GM18517 (cell line): ENCODE data around the gene LONP2.
A peak's percentile ranks its signal among the peaks of the same experiment; 100 is the strongest.
"Not testable (repeated sequence)": the region's sequence is repeated elsewhere in the genome, so short reads cannot be mapped to it uniquely, and the experiment has no call there.

Experiments
- ATAC-seq: cut with Tn5 transposase; IDR thresholded peaks from one replicate; pipeline ENCODE4 v1.9.1; 2021; ENCODE audit warnings: mild to moderate bottlenecking, moderate library complexity; ENCODE audit not compliant: unreplicated experiment

Gene LONP2

GRCh38 chr16:48235058-48235555 lies 9.0 kb upstream of the LONP2 start:
- no peak for ATAC-seq

DNA sequence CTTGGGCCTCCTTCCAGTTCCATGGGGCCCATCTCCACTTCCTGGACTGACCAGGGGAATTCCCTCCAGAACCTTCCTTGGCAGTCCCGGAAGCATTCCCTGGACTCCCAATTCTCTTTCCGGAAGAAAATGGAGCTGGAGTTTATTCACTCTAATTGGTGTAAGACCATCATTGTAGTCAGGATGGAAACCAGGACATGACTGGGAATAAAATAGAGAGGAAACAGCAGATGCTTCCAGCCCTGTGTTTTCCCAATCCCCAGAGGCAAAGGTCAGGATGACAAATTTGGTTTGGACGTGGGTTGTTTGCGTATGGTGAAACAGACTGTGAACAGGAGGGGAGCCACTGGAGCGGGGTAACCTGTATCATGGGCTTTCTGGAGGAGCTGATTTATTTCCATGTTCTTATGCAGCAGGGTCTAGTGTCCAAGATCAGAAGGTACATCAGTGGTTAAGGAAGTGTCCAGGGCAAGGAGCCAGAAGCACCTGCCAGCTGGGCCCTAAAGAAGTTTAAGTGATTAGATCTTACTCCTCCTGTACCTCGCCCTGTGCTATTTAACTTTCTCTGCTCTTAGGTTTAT lies 8.5 kb upstream of the LONP2 start:
- ATAC-seq = no peak

DNA sequence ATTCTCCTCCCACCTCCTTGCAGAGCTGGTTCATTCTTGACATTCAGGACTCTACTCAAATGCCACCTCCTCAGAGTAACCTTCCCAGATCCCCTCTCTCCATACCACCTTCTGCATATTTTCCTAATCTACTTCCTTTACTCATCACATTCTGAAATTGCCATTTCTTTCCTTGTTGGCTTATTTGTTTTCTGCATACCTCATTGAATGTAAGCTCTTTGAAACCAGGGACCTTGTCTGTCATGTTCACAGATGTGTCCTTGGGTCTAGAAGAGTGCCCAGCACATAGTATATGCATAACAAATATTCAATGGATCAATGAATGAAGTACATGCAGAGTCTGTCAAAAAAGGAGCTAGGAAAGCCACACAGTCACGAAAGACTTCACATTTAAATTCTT lies 7.8 kb upstream of the LONP2 start:
- ATAC-seq = no peak

DNA sequence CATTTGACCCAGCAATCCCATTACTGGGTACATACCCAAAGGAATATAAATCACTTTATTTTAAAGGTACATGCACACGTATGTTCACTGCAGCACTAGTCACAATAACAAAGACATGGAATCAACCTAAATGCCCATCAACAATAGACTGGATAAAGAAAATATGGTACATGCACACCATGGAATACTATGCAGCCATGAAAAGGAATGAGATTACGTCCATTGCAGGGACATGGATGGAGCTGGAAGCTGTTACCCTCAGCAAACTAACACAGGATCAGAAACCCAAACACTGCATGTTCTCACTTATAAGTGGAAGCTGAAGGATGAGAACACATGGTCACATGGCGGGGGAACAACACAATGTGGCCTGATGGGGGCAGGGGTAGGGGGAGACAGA lies 4.0 kb upstream of the LONP2 start:
- not testable (repeated sequence) for ATAC-seq

- peak; percentile 18 for ATAC-seq
Observed at GRCh38 chr16:48244863-48245195, 729 bp downstream of the LONP2 start.

GRCh38 chr16:48246066-48246465 lies 2.0 kb downstream of the LONP2 start:
- ATAC-seq = no peak

DNA sequence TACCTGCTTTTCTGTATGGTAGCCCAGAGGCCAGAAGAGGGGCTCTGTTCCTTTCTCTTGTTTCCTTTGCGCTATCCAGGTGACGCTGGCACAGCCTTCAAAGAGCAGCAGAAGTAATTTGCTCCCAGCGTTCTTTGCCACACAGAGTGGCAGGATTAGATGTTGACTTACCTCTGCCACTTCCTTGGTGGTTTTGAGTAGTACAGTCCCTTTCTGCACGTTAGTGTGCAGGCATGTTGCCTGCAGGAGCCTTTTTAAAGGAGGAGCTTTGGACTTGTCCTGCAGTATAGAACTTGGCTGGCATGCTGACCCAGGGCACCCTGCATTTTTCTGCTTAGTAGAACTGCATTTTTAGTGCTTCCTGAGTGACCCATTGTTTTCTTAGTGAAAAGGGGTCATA lies 3.2 kb downstream of the LONP2 start, which contains the start of gene ABCC11:
ABCC11 (minus strand) TSS at position 229 of the 400 bp plus-strand sequence. CDS start 15,618 bp downstream, outside the sequence.
- no peak for ATAC-seq

DNA sequence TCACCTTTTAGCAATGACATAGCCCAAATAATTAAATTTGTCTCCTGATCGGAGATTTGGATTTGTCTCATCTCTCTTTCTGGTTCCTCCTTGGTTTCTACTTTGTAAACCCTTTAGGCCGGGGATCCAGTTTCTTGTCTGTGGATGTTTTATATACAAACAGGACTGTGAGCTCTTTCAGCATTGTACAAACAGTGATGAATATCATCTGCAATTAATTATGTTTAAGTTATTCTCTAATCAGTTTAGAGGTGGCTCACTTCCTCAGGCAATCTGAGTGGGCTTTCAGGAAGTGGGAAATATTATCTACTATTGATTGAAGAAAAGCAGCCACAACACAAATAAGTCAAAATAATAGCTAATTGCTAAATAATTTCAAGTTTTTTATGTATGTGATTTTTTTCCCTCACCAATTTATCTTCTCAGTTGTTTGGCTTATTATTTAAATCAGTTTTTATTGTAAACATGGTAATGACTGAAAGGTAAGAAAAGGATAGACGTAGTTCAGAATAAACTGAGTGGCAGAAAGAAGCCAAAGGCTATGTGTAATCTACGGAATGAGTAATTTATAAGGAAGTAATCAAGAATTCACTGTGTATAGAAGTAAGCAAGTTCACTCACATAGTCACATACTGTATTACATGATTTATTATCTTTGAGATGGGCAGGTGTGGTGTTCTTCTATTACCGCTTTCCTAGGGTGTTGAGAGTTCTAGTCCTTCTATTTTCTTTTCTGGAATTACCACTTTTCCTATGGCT lies 6.6 kb downstream of the LONP2 start:
- no peak for ATAC-seq

DNA sequence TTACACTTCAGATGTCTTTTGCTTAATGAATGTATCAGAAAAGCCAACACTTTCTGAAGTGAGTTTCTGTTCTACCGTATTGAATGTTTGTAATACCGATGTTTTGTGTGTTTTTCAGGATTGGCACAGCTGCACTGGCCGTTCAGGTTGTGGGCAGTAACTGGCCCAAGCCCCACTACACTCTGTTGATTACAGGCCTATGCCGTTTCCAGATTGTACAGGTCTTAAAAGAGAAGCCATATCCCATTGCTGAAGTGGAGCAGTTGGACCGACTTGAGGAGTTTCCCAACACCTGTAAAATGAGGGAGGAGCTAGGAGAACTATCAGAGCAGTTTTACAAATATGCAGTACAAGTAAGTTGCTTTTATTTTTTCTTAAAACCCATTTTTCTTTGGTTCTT lies 7.9 kb downstream of the LONP2 start:
- no peak for ATAC-seq

GRCh38 chr16:48256579-48257177 lies 12.6 kb downstream of the LONP2 start:
- ATAC-seq = no peak

DNA sequence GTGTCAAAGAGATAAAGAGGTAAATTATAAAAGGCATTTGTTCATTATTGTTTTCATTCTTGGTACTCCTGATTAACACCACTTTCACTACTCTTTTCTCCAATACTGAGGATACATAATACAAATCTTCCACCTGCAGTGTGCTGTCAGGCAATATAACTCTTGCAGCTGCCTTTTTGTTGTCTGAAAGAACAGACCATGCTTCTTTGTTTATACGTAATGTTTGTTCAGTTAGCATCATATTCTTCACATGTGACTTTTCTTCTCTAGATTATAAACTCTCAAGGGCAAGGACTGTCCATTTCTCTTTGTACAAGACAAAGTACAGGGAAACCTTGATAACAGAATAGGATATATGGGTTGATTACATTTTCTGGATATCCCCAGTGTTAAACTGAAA lies 17.5 kb downstream of the LONP2 start:
- ATAC-seq = no peak

- ATAC-seq = no peak
Observed at GRCh38 chr16:48262631-48263030, 18.5 kb downstream of the LONP2 start.

DNA sequence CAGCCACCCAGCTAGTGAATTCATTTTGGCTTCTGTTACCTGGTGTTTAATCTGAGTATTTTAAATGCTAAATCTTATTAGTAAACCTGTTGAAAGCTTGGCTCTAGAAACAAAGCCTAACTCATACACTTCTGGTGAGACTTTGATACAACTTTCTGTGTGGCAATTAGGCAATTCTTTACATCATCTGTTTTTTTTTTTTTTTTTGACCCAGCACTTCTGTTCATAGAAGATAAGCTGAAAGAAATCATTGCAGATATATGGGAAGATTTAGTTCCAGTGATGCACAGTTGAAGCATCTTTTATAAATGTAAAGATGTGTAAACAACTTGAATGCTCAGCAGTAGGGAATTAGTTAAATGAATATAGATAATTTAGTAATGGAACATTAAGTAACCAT lies 24.9 kb downstream of the LONP2 start:
- no peak for ATAC-seq

GRCh38 chr16:48271728-48272127 lies 27.6 kb downstream of the LONP2 start:
- no peak for ATAC-seq

DNA sequence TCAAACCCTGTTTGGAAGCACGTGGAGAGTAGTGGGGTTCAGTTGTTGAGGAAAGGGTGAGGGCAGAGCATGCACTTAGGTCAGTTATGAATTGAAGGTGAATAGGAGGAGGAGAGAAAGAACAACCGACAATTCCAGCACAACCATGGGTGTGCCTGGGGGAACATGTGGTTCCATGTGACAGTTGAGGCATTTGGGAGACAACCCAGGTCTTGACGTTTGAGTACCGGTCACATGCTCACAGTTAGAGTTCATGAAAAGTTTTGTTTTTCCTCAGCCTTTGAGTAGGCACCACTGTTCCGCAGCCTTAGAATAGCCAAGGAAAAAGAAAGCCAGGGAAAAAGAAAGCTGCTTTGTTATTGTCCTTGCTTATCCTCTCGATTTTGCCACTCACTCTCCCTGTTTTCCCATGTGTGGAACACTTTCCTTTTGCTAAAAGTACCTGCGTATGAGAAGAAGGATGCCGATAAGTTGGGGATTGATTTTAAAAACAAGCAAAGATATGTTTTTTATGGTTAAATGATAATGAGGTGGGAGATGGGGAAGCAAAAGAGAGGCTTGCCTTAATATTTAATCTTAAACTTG lies 28.8 kb downstream of the LONP2 start:
- ATAC-seq = no peak

- no peak for ATAC-seq
Observed at GRCh38 chr16:48274476-48274875, 30.4 kb downstream of the LONP2 start.

DNA sequence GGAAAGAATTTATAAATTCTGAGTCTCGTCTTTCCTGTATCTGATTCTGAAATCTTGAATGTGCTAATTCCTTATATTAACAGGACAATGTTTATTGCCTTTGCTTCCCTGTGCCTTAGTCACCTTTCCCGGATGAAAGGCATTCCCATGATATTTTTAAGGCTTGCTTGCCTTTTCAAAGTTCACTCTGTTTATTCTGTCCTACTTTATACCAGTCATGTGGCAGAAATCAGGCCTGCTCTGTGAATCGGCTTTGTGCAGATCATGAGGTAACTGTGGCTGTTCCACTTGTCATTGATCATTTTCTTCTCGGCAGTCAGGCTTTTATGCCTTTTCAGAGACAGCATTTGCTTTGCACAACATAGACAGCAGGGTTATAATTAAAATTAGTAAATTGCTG lies 32.0 kb downstream of the LONP2 start:
- no peak for ATAC-seq

- ATAC-seq = no peak
Observed at GRCh38 chr16:48277158-48277557, 33.1 kb downstream of the LONP2 start.

GRCh38 chr16:48279199-48279598 lies 35.1 kb downstream of the LONP2 start:
- ATAC-seq = no peak

GRCh38 chr16:48280546-48280945 lies 36.4 kb downstream of the LONP2 start:
- no peak for ATAC-seq

DNA sequence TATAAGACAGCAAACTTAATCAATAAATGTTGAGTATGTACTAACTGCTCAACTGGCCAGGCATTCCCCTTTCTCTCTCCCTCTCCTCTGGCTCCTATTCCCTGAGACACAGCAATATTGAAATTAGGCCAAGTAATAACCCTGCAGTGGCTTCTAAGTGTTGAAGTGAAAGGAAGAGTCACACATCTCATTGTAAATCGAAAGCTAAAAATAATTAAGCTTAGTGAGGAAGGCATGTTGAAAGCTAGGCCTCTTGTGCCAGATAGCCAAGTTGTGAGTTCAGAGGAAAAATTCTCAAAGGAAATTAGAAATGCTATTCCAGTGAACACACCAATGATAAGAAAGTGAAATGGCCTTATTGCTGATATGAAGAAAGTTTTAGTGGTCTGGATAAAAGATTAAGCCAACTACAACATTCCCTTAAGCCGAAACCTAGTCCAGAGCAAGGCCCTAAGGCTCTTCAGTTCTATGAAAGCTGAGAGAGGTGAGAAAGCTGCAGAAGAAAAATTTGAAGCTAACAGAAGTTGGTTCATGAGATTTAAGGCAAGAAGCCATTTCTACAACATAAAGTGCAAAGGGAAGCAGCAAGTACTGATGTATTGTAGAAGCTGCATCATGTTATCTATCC lies 38.6 kb downstream of the LONP2 start:
- ATAC-seq = no peak
